Right atrium auricular region (tissue), 2 donors: ENCODE data around the gene RASIP1. TPM values are rescaled to one million over a fixed set of nuclear protein-coding genes. Genes with fewer than 3 reads are reported as not detected.
A peak's percentile ranks its signal among the peaks of the same experiment; 100 is the strongest.

Experiments used
- DNase-seq: peaks from one replicate; pipeline ENCODE4 v3.0.0-alpha.2; 2019; ENCODE audit warnings: low spot score
- H3K27ac ChIP-seq, 2 donors: fragments of 200-600 bp; sonication (generic); 1 replicate in 1 of 2; 2 replicates in 1 of 2; pipeline ENCODE4 v1.5.1; 2016 to 2019
- H3K27me3 ChIP-seq, 2 donors: fragments of 200-600 bp; sonication (generic); one replicate each; pipeline versions ENCODE4 v1.5.1 to v1.6.0; 2017 to 2019
- H3K36me3 ChIP-seq: fragments of 200-600 bp; sonication (generic); one replicate; pipeline ENCODE4 v1.5.1; 2016
- H3K4me1 ChIP-seq, 2 donors: fragments of 200-600 bp; sonication (generic); one replicate each; pipeline versions ENCODE4 v1.5.1 to v1.6.0; 2017 to 2019
- H3K4me3 ChIP-seq, 2 donors: fragments of 200-600 bp; sonication (generic); 1 replicate in 1 of 2; 2 replicates in 1 of 2; pipeline ENCODE4 v1.5.1; 2017 to 2019; ENCODE audit warnings: mild to moderate bottlenecking in 1 of 2, moderate library complexity in 1 of 2
- H3K9me3 ChIP-seq, 2 donors: fragments of 200-600 bp; sonication (generic); one replicate each; pipeline ENCODE4 v1.5.1; 2019
- total RNA-seq, 2 donors: library from RNA; depleted of rRNA; stranded (reverse); fragments of >200 nt; gene quantifications; one replicate each; pipeline ENCODE4 v1.1.0, GENCODE V29; 2016
- TF ChIP-seq, protein P1 (sequence below), 2 donors: fragments of 200-600 bp; sonication (generic); IDR thresholded peaks; one replicate each; pipeline ENCODE4 v1.5.1; 2019; ENCODE audit warnings: antibody characterized with exemption in 2 of 2

RASIP1 gene
- total RNA-seq, 2 donors from 2014 or later, result 13.6 to 22.9 TPM

DNA sequence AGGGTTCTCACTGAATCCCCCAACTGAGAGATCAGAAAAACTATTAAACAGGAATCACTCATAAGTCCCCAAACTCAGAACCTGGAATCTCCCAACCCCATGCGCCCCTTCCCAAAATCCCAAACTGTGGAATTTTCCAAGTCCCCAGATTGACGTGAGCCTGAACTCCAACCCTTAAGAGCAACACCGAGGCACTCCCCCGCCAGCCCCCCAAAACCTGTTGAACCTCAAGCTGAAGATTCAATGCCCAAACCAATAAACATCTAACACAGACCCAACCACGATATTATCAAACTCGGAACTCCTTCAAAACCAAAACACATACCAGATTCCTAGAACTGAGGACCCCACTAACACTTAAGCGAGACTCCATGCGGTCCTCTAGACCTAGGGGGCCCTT, 5.7 kb upstream of the RASIP1 start:
- Histone ChIP-seq H3K27me3 (no peaks in the 10 kb centered on the region), H3K4me3 (no peak overlapping the region), H3K4me1 (peaks cover 0 to 19% of the 10 kb centered on the region in 2 donors), H3K27ac (peak overlapping the region; percentile 80 to 84), H3K9me3 (no peaks in the 10 kb centered on the region), H3K36me3 (no peaks in the 10 kb centered on the region)
- TF ChIP-seq, protein P1, sequence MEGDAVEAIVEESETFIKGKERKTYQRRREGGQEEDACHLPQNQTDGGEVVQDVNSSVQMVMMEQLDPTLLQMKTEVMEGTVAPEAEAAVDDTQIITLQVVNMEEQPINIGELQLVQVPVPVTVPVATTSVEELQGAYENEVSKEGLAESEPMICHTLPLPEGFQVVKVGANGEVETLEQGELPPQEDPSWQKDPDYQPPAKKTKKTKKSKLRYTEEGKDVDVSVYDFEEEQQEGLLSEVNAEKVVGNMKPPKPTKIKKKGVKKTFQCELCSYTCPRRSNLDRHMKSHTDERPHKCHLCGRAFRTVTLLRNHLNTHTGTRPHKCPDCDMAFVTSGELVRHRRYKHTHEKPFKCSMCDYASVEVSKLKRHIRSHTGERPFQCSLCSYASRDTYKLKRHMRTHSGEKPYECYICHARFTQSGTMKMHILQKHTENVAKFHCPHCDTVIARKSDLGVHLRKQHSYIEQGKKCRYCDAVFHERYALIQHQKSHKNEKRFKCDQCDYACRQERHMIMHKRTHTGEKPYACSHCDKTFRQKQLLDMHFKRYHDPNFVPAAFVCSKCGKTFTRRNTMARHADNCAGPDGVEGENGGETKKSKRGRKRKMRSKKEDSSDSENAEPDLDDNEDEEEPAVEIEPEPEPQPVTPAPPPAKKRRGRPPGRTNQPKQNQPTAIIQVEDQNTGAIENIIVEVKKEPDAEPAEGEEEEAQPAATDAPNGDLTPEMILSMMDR (IDR thresholded peaks at IDR 0.05), result no peak
- DNase-seq, result no peak

GRCh38 chr19:48745208-48745995, 5.0 kb upstream of the RASIP1 start:
- H3K4me3 ChIP-seq, result no peak overlapping the region
- DNase-seq, result peak; percentile 67
- no peak overlapping the region for H3K27ac ChIP-seq
- no peaks in the 10 kb centered on the region for H3K9me3 ChIP-seq
- H3K27me3 ChIP-seq, result no peaks in the 10 kb centered on the region
- TF ChIP-seq, protein P1 (IDR thresholded peaks at IDR 0.05), result no peak
- no peaks in the 10 kb centered on the region for H3K36me3 ChIP-seq
- peaks cover 0 to 18% of the 10 kb centered on the region in 2 donors for H3K4me1 ChIP-seq

DNA sequence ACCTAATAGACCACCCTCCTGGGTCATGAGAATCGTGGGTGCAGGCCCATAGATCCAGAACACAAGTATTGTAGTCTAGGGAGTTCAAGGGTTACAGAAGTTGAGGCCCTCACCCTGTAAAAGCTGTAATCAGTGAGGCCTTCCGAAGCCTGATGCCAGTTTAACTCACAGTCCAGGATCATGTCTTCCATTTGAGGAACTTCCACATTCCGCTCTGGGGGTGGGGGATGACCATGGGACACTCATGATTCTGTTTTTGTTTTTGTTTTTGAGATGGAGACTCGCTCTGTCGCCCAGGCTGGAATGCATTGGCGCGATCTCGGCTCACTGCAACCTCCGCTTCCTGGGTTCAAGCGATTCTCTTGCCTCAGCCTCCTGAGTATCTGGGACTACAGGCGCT, 1.7 kb upstream of the RASIP1 start:
- no peaks in the 10 kb centered on the region for H3K27me3 ChIP-seq
- no peaks in the 10 kb centered on the region for H3K9me3 ChIP-seq
- DNase-seq, result no peak
- H3K36me3 ChIP-seq, result no peaks in the 10 kb centered on the region
- no peak overlapping the region for H3K4me3 ChIP-seq
- TF ChIP-seq, protein P1 (IDR thresholded peaks at IDR 0.05), result no peak
- peaks cover 0 to 25% of the 10 kb centered on the region in 2 donors for H3K4me1 ChIP-seq
- H3K27ac ChIP-seq, result peak overlapping the region; percentile 45 to 79

- H3K4me1 ChIP-seq, result peaks cover 0 to 18% of the 10 kb centered on the region in 2 donors
- H3K27me3 ChIP-seq, result no peaks in the 10 kb centered on the region
- no peaks in the 10 kb centered on the region for H3K36me3 ChIP-seq
- peak overlapping the region; percentile 9 to 63 for H3K4me3 ChIP-seq
- TF ChIP-seq, protein P1 (IDR thresholded peaks at IDR 0.05), result no peak
- H3K27ac ChIP-seq, result peak overlapping the region; percentile 79 to 80
- no peaks in the 10 kb centered on the region for H3K9me3 ChIP-seq
- peak; percentile 67 for DNase-seq
Observed at GRCh38 chr19:48741129-48741999, 954 bp upstream of the RASIP1 start.

GRCh38 chr19:48739404-48740163, 826 bp downstream of the RASIP1 start:
- Histone ChIP-seq H3K9me3 (no peaks in the 10 kb centered on the region), H3K4me1 (peaks cover 0 to 17% of the 10 kb centered on the region in 2 donors), H3K36me3 (no peaks in the 10 kb centered on the region), H3K27ac (peak overlapping the region; percentile 79 to 80), H3K4me3 (peak overlapping the region; percentile 55 to 63), H3K27me3 (no peaks in the 10 kb centered on the region)
- TF ChIP-seq, protein P1 (IDR thresholded peaks at IDR 0.05), result no peak
- DNase-seq, result no peak
